GM10248 (cell line): ENCODE data around the gene PKIB.
"Not testable (repeated sequence)": the region's sequence is repeated elsewhere in the genome, so short reads cannot be mapped to it uniquely, and the experiment has no call there.

Experiments
- CTCF ChIA-PET: fragments of 300-600 bp; sonication (Branson Sonifier 250); formaldehyde crosslinking; extraction: SDS; loops from one replicate; lab custom pipeline; 2021; ENCODE audit warnings: antibody characterized with exemption; lab: Yijun Ruan, JAX
- POLR2A ChIA-PET: fragments of 350-650 bp; sonication (Branson Sonifier 250); formaldehyde crosslinking; extraction: SDS; loops from one replicate; lab custom pipeline; 2020; ENCODE audit warnings: antibody characterized with exemption; lab: Yijun Ruan, JAX
- DNase-seq: peaks from one replicate; pipeline ENCODE4 v3.0.0; 2012; ENCODE audit errors: extremely low spot score
- TF ChIP-seq, protein P1 (sequence below): IDR thresholded peaks from 2 replicates; pipeline ENCODE4 v1.5.1; 2012; ENCODE audit warnings: mild to moderate bottlenecking, low read depth; ENCODE audit errors: extremely low read depth, missing control alignments, control extremely low read depth

The PKIB gene

GRCh38 chr6:122740091-122740490 is 129.9 kb downstream of the PKIB start:
- CTCF ChIA-PET: interaction anchor here (0.8 to 9.3 kb wide), 4 partner anchors 9 to 99 kb away, joined by 3 to 75 read pairs (median 10); no protein-coding TSS in a partner anchor
- DNase-seq: no peak
- TF ChIP-seq, protein P1, sequence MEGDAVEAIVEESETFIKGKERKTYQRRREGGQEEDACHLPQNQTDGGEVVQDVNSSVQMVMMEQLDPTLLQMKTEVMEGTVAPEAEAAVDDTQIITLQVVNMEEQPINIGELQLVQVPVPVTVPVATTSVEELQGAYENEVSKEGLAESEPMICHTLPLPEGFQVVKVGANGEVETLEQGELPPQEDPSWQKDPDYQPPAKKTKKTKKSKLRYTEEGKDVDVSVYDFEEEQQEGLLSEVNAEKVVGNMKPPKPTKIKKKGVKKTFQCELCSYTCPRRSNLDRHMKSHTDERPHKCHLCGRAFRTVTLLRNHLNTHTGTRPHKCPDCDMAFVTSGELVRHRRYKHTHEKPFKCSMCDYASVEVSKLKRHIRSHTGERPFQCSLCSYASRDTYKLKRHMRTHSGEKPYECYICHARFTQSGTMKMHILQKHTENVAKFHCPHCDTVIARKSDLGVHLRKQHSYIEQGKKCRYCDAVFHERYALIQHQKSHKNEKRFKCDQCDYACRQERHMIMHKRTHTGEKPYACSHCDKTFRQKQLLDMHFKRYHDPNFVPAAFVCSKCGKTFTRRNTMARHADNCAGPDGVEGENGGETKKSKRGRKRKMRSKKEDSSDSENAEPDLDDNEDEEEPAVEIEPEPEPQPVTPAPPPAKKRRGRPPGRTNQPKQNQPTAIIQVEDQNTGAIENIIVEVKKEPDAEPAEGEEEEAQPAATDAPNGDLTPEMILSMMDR: no peak
- POLR2A ChIA-PET: no interaction called here

GRCh38 chr6:122740936-122741335 is 130.7 kb downstream of the PKIB start:
- ChIA-PET CTCF (interaction anchor here (1.5 to 9.3 kb wide), 3 partner anchors 10 to 98 kb away, joined by 3 to 75 read pairs (median 15); no protein-coding TSS in a partner anchor), POLR2A (no interaction called here)
- no peak for DNase-seq
- TF ChIP-seq, protein P1: no peak

- not testable (repeated sequence) for DNase-seq
- CTCF ChIA-PET: interaction anchor here (0.9 to 9.3 kb wide), 6 partner anchors 9 to 95 kb away, joined by 3 to 75 read pairs (median 8); no protein-coding TSS in a partner anchor
These were observed 134.0 kb downstream of the PKIB start for GRCh38 chr6:122744247-122744646.

DNA sequence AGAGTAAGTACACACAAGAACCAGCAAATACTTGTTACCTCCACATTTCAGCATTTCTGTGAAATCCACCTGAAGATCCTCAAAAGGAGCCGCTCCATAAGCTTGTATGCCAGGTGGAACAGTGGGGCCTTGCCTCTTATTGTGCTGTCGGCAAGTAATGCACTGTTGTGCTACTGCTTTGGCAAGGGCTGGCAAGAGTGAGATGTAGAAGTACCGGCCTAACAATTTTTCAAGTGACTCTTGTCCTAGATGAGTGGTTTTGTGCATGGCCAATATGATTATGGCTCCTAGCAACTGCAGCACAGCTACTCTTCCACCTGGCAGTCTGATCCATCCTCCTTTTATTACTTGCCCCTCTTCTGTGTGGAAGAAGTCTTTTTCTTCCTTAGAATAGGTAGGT is 134.7 kb downstream of the PKIB start:
- CTCF ChIA-PET: interaction anchor here (0.9 to 9.3 kb wide), 8 partner anchors 8 to 94 kb away, joined by 3 to 75 read pairs (median 5); no protein-coding TSS in a partner anchor
- POLR2A ChIA-PET, DNase-seq: not testable (repeated sequence)

More at GRCh38 chr6:122744247-122744646, 134.0 kb downstream of the PKIB start:
- POLR2A ChIA-PET: not testable (repeated sequence)

- ChIA-PET CTCF (interaction anchor here (1.2 to 9.3 kb wide), 3 partner anchors 16 to 104 kb away, joined by 3 to 75 read pairs (median 26); no protein-coding TSS in a partner anchor), POLR2A (no interaction called here)
- TF ChIP-seq, protein P1: no peak
- DNase-seq: no peak
These were observed 136.5 kb downstream of the PKIB start for GRCh38 chr6:122746688-122747087.

DNA sequence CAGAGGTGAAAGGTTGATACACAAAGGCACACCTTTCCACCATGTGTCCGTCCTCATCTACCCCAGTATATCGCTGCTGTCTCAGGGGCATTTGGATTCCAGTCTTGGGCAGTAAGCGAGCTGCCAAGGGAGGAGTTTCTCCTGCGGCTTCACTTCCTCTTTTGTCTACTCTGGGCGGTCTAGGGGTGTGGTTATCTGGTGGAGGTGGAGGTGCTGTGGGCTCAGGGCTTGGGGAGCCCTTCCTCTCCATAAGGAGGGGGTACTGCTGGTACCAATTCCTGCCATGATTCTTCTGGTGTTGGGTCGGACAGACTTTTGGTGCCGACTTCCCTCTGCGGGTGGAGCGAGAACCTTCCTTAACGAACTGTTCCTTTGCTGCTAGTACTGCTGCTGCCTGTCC is 137.4 kb downstream of the PKIB start:
- CTCF ChIA-PET: interaction anchor here (2.5 kb wide), 1 partner anchor 91 kb away, joined by 12 read pairs; no protein-coding TSS in a partner anchor
- no peak for DNase-seq

DNA sequence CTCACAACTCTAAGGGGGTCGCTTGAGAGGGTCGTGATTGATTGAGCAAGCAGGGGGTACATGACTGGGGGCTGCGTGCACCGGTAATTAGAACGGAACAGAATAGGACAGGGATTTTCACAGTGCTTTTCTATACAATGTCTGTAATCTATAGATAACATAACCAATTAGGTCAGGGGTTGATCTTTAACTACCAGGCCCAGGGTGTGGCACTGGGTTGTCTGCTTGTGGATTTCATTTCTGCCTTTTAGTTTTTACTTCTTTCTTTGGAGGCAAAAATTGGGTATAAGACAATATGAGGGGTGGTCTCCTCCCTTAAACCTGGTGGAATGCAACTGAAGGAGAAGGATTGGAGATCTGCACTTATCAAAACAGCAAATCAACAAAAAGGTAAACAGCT is 138.7 kb downstream of the PKIB start:
- DNase-seq, POLR2A ChIA-PET: not testable (repeated sequence)
- CTCF ChIA-PET: interaction anchor here (2.5 kb wide), 1 partner anchor 90 kb away, joined by 12 read pairs; no protein-coding TSS in a partner anchor

More for the DNA sequence above, 137.4 kb downstream of the PKIB start:
- TF ChIP-seq, protein P1: no peak
- POLR2A ChIA-PET: interaction anchor here (0.6 kb wide), 1 partner anchor 378 kb away, joined by 3 read pairs; no protein-coding TSS in a partner anchor

GRCh38 chr6:122749451-122750050 is 139.3 kb downstream of the PKIB start:
- ChIA-PET POLR2A (no interaction called here), CTCF (interaction anchor here (2.5 to 4.1 kb wide), 3 partner anchors 19 to 90 kb away, joined by 8 to 21 read pairs (median 12); no protein-coding TSS in a partner anchor)
- TF ChIP-seq, protein P1: no peak
- no peak for DNase-seq
